Measurements from ENCODE around the gene INPP5B. TPM values are rescaled to one million over a fixed set of nuclear protein-coding genes. Genes with fewer than 3 reads are reported as not detected.

Gene INPP5B
- total RNA-seq, 1 donor from 2014 or later = 13.8 TPM

Other genes starting within 250 kb of the INPP5B start
- gene EPHA10, start 181.9 kb downstream of the INPP5B start, total RNA-seq = 0.47 TPM in 1 of 2 replicates, not detected in the other
- gene MANEAL, start 153.2 kb downstream of the INPP5B start, total RNA-seq = 1.1 and 2.2 TPM in 2 replicates
- 74.4 and 113 TPM in 2 replicates for gene C1orf122, start 139.3 kb downstream of the INPP5B start, total RNA-seq
- 19.6 and 22.1 TPM in 2 replicates for gene YRDC, start 138.8 kb downstream of the INPP5B start, total RNA-seq
- gene MTF1, start 87.5 kb downstream of the INPP5B start, total RNA-seq = 3.7 and 6.2 TPM in 2 replicates
- 35.5 and 65.5 TPM in 2 replicates for gene SF3A3, start 43.0 kb upstream of the INPP5B start, total RNA-seq
- 55.4 and 90.1 TPM in 2 replicates for gene FHL3, start 58.5 kb upstream of the INPP5B start, total RNA-seq
- 27.4 and 53.7 TPM in 2 replicates for gene UTP11, start 65.7 kb upstream of the INPP5B start, total RNA-seq
- not detected in 2 replicates for gene POU3F1, start 99.7 kb upstream of the INPP5B start, total RNA-seq

Measured in glomerular endothelial cell (primary cell).